ENCODE measurements around the gene CPNE7.

GRCh38 chr16:89633064-89633631 lies 57.6 kb downstream of the CPNE7 start:
- TF ChIP-seq POLR2A (IDR thresholded peaks at IDR 0.05; ENCODE audit: extremely low read depth, insufficient read length) = no peak
- no peak for TF ChIP-seq CTCF (IDR thresholded peaks at IDR 0.05; ENCODE audit: low read depth, low read length)
